Dedifferentiated amniotic fluid mesenchymal stem cell (primary cell): ENCODE results near the gene CTSK.
A peak's percentile ranks its signal among the peaks of the same experiment; 100 is the strongest.
"Not testable (repeated sequence)": the region's sequence is repeated elsewhere in the genome, so short reads cannot be mapped to it uniquely, and the experiment has no call there.

Experiments
- DNase-seq: peaks from one replicate; pipeline ENCODE4 v3.0.0-alpha.2; 2016; ENCODE audit errors: extremely low spot score

Gene CTSK

DNA sequence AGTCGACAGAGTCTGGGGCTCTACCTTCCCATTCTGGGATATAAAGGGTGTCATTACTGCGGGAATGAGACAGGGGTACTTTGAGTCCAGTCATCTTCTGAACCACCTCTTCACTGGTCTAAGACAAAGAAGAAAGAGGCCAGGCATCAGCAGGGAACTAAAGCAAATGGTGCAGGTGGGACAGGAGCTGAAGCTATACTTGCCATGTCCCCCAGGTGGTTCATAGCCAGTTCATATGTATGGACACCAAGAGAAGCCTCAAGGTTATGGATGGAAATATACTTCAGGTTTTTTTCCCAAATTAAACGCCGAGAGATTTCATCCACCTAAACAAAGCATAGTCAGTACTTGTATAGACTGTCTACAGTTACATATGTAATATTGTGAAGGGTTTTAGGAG, 2.2 kb downstream of the CTSK start:
- DNase-seq = no peak

DNA sequence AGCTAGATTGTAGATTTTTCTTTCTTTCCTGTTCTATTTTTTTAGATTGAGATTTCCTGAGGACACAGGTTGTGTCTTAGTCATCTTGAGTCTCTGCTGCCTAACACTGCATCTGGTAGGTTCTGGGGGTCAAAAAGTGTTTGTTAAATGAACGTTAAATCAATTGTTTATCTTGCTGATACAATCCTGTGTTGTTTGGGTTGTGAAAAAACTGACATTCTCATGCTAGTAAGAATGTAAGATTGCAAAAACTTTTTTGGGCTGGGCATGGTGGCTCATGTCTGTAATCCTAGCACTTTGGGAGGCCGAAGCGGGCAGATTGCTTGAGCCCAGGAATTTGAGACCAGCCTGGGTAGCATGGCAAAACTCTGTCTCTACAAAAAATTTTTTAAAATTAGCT, 3.4 kb downstream of the CTSK start:
- no peak for DNase-seq

DNA sequence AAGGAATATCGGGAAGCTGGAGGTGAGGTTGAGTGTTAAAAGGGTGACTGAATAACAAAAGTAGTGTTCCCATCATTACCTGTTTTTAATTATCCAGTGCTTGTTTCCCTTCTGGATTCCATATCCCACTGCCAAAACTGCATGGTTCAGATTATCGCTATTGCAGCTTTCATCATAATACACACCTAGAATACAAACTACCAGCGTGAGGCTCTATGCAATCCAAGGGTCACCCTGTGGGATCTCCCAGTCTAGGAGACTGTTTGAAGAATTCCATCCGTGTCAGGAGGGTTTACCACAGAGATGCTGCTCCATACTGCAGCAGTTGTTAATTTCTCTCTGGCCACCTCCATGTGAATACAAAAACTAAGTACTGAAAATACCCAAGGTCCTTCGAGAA, 9.0 kb downstream of the CTSK start:
- DNase-seq = no peak

DNA sequence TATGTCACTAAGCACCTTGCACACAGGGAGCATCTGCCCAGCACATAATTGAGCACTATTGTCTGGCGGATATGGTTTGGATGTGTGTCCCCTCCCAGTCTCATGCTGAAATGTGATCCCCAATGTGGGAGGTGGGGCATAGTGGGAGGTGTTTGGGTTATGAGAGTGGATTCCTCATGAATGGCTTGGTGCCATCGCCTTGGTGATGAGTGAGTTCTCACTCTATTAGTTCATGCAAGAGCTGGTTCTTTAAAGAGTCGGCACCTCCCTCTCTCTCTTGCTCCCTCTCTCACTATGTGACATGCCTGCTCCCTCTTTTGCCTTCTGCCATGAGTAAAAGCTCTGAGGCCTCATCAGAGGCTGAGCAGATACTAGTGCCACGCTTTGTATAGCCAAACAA, 9.5 kb downstream of the CTSK start:
- DNase-seq = no peak

DNA sequence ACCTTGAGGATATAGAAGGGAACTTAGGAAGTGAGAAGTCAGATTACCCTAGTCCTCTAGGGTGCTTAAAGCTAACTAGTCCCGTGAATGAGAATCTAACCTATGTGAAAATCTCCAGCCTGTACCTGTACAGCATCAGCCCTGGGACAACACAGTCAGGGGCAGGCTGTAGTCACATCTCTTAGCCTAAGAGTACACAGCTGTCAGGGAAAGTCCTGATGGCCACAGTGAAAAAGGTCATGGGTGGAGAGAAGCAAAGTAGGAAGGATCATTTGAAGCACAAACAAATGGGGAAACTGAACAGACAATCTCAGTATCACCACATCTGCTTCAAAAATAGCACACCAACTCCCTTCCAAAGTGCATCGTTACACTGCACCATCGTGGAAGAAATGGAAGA, 11.7 kb downstream of the CTSK start:
- no peak for DNase-seq

DNA sequence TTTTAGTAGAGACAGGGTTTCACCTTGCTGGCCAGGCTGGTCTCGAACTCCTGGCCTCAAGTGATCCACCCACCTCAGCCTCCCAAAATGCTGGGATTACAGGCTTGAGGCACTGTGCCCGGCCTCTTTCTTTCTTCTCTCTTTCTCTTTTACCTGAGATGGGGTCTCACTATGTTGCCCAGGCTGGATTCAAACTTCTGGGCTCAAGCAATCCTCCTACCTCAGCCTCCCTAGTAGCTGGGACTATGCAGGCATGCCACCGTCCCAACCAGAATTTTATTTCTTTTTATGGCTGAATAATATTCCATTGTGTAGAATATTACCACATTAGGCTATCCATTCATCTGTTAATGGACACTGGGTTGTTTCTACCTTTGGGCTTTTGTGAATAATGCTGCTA, 14.3 kb downstream of the CTSK start:
- DNase-seq = not testable (repeated sequence)

DNA sequence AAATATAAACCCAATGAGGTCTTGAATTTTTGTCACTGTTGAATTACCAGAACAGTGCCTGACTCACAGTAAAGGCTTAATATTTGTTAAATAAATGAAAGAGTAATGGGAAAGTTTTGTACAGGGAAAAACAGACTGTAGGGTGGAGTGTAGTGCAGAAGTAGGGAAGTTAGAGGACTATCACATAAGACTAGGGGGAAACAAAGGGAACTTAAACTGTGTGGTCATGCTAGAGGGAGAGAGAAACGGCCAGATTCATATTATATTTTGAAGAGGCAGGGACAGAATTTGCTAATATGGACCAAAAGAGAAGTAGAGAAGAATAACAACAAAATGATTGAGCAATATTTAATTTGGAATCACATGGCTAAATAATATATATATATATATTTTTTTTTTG, 14.8 kb downstream of the CTSK start:
- no peak for DNase-seq

DNA sequence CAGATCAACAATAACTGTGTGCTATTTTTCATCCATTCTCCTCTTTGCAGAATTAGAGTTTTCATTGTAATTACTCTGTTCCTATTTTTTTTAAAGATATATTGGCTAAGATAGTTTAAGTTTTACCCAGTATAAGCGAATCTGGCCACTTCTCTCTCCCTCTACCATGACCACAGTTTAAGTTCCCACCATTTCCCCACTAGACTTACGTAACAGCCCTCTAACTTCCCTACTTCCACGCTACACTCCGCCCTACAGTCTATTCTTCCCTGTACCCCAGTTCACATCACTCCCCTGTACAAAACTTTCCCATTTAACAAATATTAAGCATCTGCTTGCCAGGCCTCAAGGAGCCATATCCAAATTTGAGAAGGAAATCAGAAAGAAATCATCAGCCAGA, 16.5 kb downstream of the CTSK start:
- DNase-seq = no peak

DNA sequence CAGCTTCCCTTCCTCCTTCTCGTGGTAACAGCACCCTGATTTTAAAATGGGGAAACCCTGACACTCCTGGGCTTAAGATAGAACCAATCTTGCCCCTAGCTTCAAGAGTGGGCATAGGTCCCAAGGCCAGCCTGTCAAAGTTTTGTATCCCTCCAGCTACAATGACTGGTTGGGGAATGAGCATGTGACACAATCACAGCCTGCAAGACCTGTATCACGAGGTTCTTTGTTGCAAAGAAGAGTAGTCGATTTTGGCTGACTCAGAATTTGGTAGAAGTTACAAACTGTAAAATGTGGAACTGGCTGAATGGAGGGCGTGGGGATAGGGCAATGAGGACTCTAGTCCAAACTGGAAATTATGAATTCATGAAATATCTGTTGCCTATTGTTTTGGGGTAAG, 18.7 kb downstream of the CTSK start:
- no peak for DNase-seq

DNA sequence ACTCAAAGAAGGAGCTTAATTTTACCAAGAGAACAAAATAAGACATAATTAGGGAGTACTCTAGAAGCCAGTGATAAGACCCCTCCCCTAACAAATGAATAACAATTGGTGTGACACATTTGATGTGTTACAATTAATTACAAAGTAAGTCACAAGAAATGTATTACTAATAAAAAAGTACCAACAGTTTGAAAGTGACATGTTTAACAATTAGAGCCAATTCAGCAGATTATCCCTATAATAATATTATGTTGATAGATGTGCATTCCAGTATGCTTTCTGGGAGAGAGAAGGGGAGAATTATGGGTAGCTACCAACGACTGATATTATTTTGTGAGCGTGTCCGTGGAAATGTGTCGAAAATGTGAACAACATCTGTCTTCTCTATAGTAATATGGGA, 19.1 kb downstream of the CTSK start:
- no peak for DNase-seq

DNA sequence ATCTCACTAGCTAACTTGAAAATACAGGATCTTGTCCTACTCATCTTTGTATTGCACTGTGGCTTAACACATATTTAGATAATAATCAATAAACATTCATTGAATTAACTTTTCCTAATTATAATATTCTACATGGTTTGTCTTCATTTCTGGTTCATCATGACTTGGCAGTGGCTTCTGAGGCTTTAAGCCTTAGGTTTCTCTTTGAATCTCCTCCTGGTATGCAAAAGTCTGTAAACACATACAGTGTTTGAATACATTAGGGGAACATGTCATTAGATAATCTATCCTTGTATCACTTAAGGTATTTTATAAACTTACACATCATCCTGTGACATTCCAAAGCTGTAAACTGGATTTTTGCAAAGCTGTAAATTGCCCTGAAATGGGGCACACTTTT, 20.6 kb downstream of the CTSK start:
- DNase-seq = no peak

DNA sequence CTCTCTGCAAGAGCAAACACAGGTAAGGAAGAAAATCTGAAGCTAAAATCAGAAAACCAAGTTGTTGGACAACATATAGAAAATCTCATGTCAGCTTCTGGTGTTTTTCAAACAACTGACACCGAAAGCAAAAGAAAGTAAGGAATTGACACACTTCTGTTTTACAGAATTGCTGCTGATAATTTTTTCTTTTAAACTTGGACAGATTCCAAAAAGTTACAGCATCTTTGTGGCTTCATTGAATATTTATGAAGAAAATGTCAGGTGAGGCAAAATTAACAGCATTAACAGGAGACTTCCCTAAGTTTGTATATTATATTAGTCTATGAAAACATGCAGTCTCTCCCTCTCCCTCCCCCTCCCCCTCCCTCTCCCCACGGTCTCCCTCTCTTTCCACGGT, 27.6 kb downstream of the CTSK start:
- no peak for DNase-seq

DNA sequence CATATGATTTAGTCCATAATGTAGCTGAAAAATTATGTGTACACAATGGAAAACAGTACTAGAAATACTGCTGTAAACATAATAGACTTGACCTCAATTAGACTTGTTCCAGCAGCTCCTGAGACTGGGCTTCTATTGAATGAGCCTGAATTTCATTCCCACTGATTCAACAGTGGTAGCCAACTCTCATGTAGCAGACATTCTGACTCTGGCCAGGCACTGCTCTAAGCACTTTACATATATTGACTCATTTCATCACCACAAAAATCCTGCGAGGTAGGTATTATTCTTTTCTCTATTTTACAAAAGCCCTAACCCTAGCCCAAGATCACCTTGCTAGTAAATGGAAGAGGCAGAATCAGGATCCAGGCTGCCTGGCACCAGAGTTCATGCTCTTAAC, 29.7 kb downstream of the CTSK start:
- no peak for DNase-seq

DNA sequence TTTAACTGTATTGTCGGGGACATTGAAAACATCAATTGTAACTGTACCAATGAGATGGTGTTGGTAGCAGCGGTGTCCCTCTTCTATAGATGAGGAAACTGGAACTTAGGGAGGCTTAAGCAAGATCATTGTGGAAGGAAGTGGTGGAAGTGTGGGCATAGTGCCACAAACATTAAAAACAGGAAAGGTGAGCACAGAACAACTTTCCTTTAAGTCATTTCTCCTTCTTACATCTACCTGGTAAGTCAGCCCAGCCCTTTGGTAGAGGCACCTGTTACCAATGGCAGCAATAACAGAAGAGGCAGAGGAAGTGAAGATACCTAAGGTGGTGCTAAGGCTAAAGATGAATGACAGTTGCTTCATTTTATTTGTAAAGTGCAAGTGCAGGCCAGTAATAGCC, 30.5 kb downstream of the CTSK start:
- DNase-seq = no peak

DNA sequence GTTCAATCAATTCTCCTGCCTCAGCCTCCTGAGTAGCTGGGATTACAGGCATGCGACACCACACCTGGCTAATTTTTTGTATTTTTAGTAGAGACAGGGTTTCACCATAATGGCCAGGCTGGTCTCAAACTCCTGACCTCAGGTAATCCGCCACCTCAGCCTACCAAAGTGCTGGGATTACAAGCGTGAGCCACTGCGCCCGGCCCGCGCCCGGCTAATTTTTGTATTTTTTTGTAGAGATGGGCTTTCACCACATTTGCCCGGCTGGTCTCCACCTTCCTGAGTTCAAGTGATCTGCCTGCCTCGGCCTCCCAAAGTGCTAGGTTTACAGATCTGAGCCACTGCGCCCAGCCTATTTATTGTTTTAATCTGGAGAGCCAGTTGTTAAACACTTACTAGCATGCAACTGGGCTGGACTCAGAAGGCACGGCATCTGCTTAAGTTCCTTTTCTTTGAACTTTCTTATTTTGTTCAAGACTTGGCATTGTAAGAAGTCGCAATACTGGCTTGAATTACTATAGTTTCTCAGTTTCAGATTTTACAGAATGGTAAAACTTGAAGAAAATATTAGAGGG, 32.0 kb downstream of the CTSK start:
- DNase-seq = not testable (repeated sequence)

DNA sequence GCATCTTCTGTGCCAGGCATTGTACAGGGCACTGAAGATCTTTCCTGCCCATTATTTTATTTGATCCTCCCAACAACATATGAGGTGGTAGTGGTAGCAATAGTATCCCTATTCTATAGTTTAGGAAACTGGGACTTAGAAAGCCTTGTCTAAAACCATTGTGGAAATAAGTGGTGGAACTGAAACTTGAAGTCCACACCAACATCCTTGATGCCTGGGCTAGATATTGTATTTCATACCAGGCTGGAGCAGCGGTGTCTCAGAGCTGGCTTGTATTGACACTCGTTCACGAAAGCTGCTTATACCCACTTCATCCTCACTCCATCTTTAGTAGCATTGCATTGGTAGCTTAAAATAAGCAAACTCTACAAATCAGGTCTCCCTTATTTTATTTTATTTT, 32.8 kb downstream of the CTSK start:
- no peak for DNase-seq

DNA sequence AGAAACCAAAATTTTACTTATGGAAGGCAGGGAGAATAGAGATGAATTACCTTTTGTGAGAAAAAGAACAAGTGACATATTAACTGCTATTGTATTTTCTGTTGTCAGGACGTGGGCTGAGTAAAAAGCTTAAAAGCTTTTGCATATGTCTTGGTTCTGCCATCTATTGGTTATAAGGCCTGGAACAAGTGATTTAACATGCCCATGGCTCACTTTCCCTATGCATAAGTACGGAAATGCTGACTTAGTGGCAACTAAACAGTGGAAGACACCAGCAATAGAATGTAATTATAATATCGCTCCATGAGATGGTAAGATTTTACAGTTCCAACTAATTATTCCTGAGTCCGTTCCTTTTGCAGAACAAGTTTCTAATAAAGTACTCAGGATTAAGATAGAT, 35.7 kb downstream of the CTSK start:
- no peak for DNase-seq

DNA sequence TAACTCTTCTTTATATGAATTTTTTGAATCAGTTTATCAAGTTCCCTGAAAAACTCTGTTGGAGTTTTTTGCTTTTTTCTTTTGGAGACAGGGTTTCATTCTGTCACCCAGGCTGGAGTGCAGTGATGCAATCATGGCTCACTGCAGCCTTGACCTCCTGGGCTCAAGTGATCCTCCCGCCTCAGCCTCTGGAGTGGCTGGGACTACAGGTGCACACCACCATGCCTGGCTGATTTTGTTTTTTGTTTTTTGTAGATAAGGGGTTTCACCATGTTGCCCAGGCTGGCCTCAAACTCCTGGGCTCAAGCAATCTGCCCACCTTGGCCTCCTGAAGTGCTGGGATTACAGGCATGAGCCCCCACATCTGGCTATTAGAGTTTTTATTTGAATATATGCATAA, 40.4 kb downstream of the CTSK start:
- DNase-seq = not testable (repeated sequence)

DNA sequence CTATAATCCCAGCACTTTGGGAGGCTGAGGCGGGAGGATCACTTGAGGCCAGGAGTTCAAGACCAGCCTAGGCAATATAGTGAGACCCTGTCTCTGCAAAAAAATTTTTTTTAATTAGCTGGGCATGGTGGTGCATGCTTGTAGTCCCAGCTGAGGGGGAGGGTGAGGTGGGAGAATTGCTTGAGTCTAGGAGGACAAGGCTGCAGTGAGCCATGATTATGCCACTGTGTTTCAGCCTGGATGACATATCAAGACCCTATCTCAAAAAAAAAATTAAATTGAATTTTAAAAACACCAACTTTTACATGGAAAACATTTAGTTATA, 42.1 kb downstream of the CTSK start:
- DNase-seq = not testable (repeated sequence)

DNA sequence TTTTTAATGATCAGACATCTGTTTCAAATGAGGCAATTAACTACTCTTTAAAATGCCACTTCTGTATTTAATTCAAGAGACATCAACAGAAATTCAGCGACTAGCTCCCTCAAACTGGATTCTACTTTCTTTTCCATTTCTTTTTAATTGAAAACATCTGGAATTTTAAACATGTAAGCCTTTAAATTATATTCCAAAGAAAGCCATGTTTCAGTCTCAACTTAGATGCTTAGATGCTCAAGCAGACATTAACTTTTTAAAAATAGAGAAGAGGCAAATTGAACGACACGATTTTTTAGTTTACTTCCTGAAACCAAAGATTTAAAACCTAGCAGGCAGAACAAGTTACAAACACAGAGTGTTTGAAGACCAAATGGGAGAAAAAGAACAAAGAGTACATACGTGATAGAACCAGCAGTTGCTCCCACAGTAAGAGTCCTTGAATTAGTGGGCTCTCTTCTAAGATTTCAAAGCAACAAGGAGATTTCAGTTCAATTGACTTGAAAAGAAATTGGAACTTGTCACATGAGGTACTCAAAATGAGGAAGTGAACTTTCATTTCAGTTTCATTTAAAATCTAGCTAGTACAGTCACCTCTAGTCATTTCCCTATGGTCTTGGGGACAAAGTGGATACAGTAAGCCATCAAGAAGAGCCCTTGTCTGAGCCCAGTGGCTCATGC, 42.6 kb downstream of the CTSK start, which contains the start of gene CTSS:
TSS of gene CTSS (minus strand) at position 483 of the 681 bp plus-strand sequence. CDS start 1,015 bp downstream, outside the sequence.
- DNase-seq = peak; percentile 44

DNA sequence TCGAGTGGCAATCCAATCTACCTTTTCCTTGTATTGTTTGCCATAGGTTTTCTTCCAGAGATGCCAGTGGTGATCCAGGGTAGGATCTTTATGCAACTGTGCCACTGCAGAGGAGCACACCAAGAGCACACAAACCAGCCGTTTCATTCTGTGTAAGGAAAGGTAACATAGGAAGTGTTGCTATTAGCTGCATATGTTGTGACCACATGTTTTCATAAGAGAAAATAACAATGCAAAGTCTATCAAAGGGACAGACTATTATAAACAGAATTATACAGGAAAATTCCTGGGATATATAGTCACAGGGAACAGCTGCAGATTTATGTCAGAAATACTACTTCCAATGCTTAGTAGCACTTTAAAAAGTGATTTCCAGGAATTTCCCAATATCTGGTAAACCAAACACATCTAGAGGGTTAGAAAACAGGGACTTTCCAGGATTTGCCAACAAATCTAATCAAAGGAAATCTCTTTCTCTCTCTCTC, 43.4 kb downstream of the CTSK start:
- peak; percentile 70 for DNase-seq

DNA sequence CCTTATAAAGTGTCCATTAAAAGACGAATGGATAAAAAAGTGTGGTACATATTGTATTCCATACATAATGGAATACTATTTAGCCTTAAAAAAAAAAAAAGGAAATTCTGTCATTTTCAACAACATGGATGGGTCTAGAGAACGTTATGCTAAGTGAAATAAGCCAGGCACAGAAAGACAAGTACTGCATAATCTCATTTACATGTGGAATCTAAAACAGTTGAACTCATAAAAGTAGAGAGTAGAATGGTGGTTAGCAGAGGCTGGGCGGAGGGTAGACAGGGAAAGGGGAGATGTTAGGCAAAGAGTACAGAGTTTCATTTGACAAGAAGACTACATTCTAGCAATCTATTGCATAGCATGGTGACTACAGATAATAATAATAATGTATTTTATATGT, 45.0 kb downstream of the CTSK start:
- no peak for DNase-seq

DNA sequence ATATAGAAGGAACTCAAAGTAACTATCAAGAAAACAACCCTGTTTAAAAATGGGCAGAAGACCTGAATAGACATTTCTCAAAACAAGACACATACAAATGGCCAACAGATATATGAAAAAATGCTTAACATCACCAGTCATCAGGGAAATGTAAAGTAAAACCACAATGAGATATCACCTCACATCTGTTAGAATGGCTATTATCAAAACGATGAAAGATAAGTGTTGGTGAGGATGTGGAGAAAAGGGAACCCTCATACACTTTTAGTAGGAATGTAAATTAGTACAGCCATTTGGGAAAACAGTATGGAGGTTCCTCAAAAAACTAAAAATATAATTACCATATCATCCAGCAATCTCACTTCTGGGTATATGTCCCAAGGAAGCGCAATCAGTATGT, 45.5 kb downstream of the CTSK start:
- no peak for DNase-seq

DNA sequence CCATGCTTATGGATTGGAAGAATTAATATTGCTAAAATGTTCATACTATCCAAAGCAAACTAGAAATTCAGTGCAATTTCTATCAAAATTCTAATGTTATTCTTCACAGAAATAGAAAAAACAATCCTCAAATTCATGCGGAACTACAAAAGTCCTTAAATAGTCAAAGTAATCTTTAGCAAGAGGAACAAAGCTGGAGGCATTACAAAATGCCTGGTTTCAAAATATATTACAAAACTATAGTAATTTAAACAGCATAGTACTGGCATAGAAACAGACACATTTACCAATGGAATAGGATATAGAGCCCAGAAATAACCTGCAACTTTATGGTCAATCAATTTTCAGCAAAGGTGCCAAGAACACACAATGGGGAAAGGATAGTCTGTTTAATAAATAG, 46.3 kb downstream of the CTSK start:
- no peak for DNase-seq
